Measurements from ENCODE around the gene BORCS6. TPM values are rescaled to one million over a fixed set of nuclear protein-coding genes. Genes with fewer than 3 reads are reported as not detected.

The BORCS6 gene
- total and polyA plus RNA-seq, 2 of the 4 experiments (the other 2 are of a cell fraction), result 2.7 to 3.3 TPM

GRCh38 chr17:8160741-8161221, 29.2 kb downstream of the BORCS6 start (continued):
- no peak for TF ChIP-seq USF2 (IDR thresholded peaks at IDR 0.05; ENCODE audit: low read depth, low read length)
- no peak for TF ChIP-seq BHLHE40 (IDR thresholded peaks at IDR 0.05; ENCODE audit: low read depth, low read length)
- TF ChIP-seq POLR2A (IDR thresholded peaks at IDR 0.05; ENCODE audit: low read depth, low read length), result no peak

- in situ Hi-C loops (cut with MboI; ENCODE audit: low sequenced_read_pairs), result loop anchor here (25.0 kb wide), 1 partner anchor 923 kb away; the partner anchor contains the start of genes DVL2, GABARAP and PHF23
- dilution Hi-C loops (cut with HindIII; ENCODE audit: low sequenced_read_pairs, unreplicated experiment), result no loop called here
- CTCF ChIA-PET, result no interaction called here
- Histone ChIP-seq H3K27ac (ENCODE audit: insufficient read depth, low read length) (no peak overlapping the region), H2AFZ (replicated peaks; ENCODE audit: low read length, poor library complexity) (no peak overlapping the region), H4K91ac (ENCODE audit: insufficient read depth, low read depth, low read length) (no peak overlapping the region), H3K18ac (ENCODE audit: low read depth, low read length) (no peak overlapping the region), H3K56ac (ENCODE audit: extremely low read depth, insufficient read depth, low read length) (no peak overlapping the region), H4K20me1 (ENCODE audit: insufficient read depth, low read length) (peaks cover 14% of the 10 kb centered on the region), H3K9me3 (ENCODE audit: control insufficient read depth, insufficient read depth, low read length) (no peaks in the 10 kb centered on the region), H4K5ac (ENCODE audit: low read depth, low read length) (no peak overlapping the region), H3K9ac (ENCODE audit: low read depth, low read length) (no peak overlapping the region), H2BK120ac (ENCODE audit: low read depth, low read length) (no peak overlapping the region), H2AK5ac (ENCODE audit: low read depth, low read length) (no peak overlapping the region), H3K4me2 (ENCODE audit: low read depth, low read length) (no peak overlapping the region), H2BK5ac (ENCODE audit: low read depth, low read length, poor library complexity, severe bottlenecking) (no peak overlapping the region), H2BK15ac (ENCODE audit: low read depth, low read length) (no peak overlapping the region), H3K36me3 (ENCODE audit: control insufficient read depth, insufficient read depth, low read length) (peaks cover 15% of the 10 kb centered on the region), H4K8ac (ENCODE audit: low read depth in 2 of 2, low read length in 2 of 2) (no peak overlapping the region), H3K4ac (ENCODE audit: low read depth, low read length) (no peak overlapping the region), H3K79me1 (ENCODE audit: low read depth in 1 of 2, low read length in 2 of 2) (peaks cover 21 to 48% of the 10 kb centered on the region in 2 experiments), H3K4me1 (ENCODE audit: control insufficient read depth, insufficient read depth, low read length) (peaks cover 30% of the 10 kb centered on the region), H3K9me1 (ENCODE audit: insufficient read depth, low read length) (peaks cover 14% of the 10 kb centered on the region), H3K14ac (replicated peaks; ENCODE audit: low read depth, low read length) (no peak overlapping the region), H3K27me3 (ENCODE audit: control insufficient read depth, insufficient read depth, low read length) (no peaks in the 10 kb centered on the region), H3K4me3 (ENCODE audit: insufficient read depth, low read depth, low read length) (no peak overlapping the region), H2BK20ac (ENCODE audit: low read depth, low read length) (no peak overlapping the region), H2AK9ac (replicated peaks; ENCODE audit: low read depth, low read length, poor library complexity) (no peak overlapping the region), H3K23ac (ENCODE audit: low read depth, low read length) (no peak overlapping the region)
- DNase-seq, result no peak
- WGBS, 2 experiments (ENCODE audit: extremely low coverage in 2 of 2, insufficient read length in 1 of 2), result 100% methylated on average over 2 of the region's 4 CpGs; no CpG with 5 or more reads in 1 of the 2 experiments
- TSS peak; percentile 73 for BruUV-seq (replicated peaks)
- POLR2A ChIA-PET (ENCODE audit: unreplicated experiment), result no interaction called here
- no peak for ATAC-seq (ENCODE audit: low read depth)
- intact Hi-C loops (cut with micrococcal nuclease), result no loop called here
- TF ChIP-seq SMC3 (IDR thresholded peaks at IDR 0.05; ENCODE audit: low read depth, low read length), result no peak
- TF ChIP-seq CTCF (conservative IDR thresholded peaks at IDR 0.05; ENCODE audit: low read depth, low read length), result no peak
- no peak for TF ChIP-seq NFE2L2 (IDR thresholded peaks at IDR 0.05; ENCODE audit: low read depth, low read length)
- TF ChIP-seq RFX5 (IDR thresholded peaks at IDR 0.05; ENCODE audit: low read depth, low read length), result no peak
- no peak for TF ChIP-seq CEBPB (IDR thresholded peaks at IDR 0.05; ENCODE audit: low read depth, low read length)
- no peak for TF ChIP-seq MXI1 (IDR thresholded peaks at IDR 0.05; ENCODE audit: borderline replicate concordance, low read depth, low read length)
- no peak for TF ChIP-seq POLR2A (IDR thresholded peaks at IDR 0.05; ENCODE audit: low read depth, low read length)
- TF ChIP-seq CHD1 (IDR thresholded peaks at IDR 0.05; ENCODE audit: low read depth, low read length), result no peak
- TF ChIP-seq ELK1 (IDR thresholded peaks at IDR 0.05; ENCODE audit: borderline replicate concordance, low read depth, low read length), result no peak
These were observed 29.8 kb downstream of the BORCS6 start for GRCh38 chr17:8160224-8160577.

Measured in IMR-90 (cell line).